Endometrial microvascular endothelial cells (primary cell): ENCODE measurements around the gene ACTR2. TPM values are rescaled to one million over a fixed set of nuclear protein-coding genes. Genes with fewer than 3 reads are reported as not detected.
"Not testable (repeated sequence)": the region's sequence is repeated elsewhere in the genome, so short reads cannot be mapped to it uniquely, and the experiment has no call there.

Experiments used
- in situ Hi-C: cut with HindIII; loops from 2 replicates; pipeline ENCODE4 v1.10.0; 2017; ENCODE audit warnings: low sequenced_read_pairs, low pct_unique_long_range_greater_than_20kb; ENCODE audit errors: inconsistent ontology term
- total RNA-seq: library from RNA; depleted of rRNA; stranded (reverse); fragments of >200 nt; gene quantifications from one replicate; pipeline ENCODE4 v1.2.3, GENCODE V29; 2015; ENCODE audit errors: inconsistent ontology term

The ACTR2 gene
- total RNA-seq, 1 donor from 2014 or later, result 161 TPM

DNA sequence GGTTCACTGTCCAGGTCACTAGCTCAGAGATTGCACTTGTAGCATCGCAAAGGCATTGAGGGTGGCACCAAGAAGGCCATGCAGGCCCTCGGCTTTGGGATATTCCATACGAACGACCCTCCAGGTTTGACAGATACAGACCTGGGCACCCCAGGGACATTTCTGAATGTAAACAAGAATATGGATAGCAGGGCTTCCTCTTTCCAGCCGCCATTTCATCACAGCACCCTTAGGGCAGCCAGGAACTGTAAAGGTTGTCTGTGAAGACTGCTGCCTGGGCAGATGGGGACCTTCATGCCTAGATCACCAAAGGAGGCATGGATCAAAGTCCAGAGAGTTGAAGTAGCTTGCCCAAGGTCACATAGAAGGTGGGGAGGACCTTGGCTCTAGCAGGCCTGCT, 70.5 kb downstream of the ACTR2 start:
- in situ Hi-C loops, result no loop called here

DNA sequence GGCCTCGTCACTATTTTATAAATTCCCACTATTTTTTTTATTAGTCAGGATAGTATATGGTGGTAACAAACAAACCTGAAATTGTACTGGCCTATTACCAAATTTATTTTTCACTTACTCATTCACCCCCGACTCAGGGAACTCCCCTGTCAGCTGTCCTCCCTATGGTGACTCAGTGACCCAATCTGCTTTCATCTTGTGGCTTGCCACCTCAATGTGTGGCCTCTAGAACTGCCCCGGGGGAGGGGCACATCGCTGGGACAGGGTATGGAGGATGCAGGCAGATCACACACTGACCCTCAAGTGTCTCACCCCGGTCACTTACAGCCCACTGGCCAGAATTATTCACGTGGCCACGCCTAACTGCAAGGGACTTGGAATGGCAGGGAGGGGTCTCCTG, 71.6 kb downstream of the ACTR2 start:
- in situ Hi-C loops, result no loop called here

DNA sequence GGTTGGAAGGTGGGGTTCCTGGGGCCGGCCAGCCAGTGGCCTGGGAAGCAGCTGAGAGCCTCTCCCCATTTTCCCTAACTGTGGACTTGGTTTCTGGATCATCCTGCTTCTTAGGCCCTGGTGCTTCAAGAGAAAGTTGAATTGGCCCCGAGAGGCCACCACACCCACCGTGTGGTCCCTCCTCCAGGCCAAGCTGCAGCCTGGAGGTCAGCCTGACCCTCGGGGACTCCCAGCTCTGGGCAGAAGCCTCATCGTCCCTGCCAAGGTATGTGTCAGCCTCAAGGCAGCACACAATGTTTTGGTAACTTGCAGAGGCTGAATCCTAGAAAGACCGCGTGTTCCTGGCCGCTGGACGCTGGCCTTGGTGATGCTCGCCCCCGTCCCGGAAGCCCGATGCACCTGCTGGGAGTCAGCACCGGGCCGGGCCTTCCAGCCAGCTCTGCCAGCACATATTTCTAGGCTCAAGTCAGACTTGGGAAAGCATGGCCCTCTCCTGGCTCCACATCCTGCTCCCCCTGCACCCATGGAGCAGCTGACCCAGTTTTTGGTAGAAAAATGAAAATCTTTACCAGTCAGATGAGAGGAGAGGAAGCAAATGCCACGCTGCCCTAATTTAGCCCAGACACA, 72.6 kb downstream of the ACTR2 start:
- in situ Hi-C loops, result no loop called here

DNA sequence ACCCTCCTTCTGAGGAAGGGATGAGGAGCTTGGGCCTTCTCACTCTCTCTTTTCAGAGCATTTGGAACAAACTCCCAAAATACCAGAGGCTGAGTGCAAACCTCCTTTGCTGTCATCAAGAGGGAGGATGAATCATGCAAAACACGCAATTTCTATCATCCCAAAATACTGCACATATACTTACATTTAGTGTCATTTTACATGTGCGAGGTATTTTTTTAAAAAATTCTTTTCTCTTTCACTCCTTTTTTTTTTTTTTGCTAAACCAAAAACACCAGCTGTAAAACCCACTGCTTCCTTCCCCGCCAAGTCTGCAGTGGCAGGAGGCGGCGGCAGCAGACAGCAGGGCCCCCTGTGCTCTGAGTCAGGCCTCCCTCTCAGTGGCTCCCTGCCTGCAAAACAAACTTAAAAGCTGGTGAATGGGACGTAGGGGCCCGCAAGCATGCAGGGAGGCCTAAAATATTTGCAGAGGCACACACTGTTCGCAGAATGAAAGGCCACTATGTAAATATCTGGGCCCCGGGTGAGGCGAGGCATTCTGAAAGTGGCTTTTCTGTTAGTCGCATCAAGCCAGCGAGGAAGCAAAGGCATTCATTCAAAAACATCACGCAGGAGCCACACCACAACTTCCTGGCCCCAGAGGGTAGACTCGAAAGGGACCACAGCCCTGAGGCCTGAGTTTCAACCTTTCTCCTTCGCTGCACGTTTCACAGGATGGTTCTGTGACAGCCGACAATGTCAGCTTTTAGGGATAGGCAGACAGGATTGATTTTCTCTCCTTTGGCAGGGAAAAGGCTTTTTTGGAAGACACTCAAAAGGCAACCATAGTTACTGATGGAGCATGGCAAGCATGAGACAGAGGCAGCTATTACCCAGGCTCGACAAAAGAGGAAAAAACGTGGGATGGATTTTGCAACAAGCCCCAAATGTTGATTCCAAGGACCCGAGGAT, 73.4 kb downstream of the ACTR2 start:
- in situ Hi-C loops, result no loop called here

DNA sequence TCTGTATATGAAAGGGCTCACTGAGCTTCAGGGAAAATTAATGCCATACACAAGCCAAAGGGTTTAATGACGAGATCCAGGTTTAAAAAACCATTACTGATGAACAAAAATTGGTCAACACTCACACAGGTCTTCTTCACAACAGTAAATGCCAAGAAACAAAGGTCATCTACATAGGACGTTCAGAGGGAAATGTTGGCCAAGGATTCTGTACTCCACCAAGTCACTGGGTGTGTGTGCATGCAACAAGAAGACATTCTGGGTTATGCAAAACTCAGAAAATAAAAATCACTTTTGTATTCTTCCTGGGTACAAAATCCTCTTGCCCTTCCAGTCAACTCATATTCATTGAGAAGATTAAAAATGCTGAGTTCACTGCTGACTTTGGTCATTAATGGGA, 78.3 kb downstream of the ACTR2 start:
- in situ Hi-C loops, result no loop called here

DNA sequence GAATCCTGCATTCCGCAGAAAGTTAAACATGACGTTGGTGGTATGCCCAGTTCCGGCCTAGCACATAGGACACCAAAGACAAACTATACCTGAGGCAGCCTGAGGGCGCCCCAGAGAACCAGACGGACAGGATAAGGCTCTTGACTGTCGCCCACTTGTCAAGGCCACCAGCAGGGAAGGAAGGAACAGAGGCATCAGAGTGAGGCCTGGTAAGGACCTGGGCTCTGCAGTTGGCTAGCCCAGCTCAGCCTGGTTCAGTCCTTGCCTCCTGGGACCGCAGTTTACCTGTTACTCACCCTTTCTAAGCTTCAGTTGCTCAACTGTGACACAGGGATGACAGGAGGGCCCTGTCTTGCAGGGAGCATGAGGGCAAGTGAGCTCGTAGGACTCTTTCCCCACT, 82.1 kb downstream of the ACTR2 start:
- in situ Hi-C loops, result no loop called here

DNA sequence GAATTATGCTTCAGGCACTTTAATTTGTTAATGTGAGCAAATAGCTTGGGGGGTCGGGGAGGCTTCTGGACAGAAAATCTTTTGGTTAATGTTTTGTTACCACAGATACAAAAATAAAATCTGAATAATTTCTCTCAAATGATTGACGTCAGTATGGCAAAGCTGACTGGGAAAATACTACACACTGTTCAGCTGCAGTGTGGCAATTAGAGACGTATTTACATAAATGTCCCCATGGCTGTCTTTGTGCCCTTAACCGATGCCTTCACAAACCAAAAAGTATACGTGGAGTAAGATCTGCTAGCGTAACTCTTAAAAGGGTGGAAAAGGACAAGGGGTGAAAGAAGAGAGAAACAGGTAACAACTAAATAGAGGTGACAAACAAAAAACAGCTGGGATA, 83.4 kb downstream of the ACTR2 start:
- in situ Hi-C loops, result no loop called here

DNA sequence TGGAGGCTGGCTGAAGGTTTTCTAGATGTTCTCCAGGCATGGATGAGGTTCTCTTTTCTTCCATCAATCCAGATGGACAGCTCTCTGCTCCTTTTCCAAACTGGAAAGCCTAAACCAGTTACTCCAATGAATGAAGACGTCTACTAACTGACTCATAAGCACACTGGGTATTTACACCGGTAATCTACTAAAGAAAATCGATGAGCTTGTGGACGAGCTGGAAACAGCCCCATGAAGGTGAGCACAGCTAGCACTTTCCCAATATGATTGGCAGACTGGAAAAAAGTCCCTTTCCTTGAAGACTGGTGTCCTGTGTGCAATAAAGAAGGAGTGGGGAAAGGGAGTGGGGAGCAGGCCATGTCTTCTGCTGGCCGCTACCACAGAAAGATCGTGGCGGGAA, 84.0 kb downstream of the ACTR2 start:
- in situ Hi-C loops, result no loop called here

DNA sequence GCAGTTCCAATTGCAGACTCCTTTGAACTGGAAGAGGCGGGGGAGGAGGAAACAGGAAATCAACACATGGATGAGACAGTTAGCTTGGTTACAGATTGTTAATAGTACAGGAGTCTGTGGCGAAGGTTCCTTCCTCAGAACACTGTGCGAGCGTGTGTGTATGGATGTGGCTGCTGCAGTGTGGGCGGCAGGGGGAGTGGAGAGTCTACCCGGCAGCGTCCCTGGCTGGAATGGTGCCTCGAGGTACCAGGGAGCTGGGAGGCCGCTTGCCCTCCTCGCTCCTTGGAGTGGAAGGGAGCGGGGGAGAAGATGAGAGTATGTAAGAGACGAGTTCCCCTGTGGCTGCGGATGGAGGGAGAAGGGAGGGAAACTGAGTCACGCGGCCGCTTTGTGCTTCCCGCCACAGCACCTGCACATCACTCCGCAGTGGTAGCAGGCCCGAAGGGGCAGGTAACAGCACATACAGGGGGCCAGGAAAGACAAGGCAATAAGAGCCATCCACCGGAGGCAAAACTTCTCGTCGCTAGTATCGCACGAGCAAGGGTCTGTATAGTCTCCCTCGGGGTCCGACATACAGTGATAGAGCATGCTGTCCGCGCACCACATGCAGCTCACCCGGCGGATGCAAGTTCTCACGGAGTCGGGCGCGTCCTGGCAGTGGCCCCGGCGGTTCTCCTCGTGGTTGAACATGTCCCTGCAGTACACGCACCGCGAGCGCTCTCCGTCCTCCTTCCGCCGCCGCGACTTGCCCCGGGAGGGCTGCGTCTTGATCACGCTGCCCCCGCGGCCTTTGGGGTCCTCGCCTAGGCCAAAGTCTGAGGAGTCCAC, 85.7 kb downstream of the ACTR2 start:
- in situ Hi-C loops, result no loop called here

DNA sequence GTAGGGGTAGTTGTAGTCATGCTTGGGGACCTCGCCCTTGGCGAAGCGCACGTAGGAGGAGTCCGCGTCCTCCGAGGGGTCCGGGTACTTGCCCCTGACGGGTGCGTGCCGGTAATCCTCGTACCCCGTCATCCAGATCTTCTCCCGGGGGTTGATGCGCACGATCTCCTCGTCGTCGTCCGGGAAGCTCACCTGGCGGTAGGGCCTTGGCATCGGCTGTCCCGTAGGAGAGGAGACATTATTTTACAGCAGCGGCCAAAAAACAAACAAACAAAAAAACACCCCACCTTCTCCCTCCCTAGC, 86.3 kb downstream of the ACTR2 start:
- in situ Hi-C loops, result no loop called here

DNA sequence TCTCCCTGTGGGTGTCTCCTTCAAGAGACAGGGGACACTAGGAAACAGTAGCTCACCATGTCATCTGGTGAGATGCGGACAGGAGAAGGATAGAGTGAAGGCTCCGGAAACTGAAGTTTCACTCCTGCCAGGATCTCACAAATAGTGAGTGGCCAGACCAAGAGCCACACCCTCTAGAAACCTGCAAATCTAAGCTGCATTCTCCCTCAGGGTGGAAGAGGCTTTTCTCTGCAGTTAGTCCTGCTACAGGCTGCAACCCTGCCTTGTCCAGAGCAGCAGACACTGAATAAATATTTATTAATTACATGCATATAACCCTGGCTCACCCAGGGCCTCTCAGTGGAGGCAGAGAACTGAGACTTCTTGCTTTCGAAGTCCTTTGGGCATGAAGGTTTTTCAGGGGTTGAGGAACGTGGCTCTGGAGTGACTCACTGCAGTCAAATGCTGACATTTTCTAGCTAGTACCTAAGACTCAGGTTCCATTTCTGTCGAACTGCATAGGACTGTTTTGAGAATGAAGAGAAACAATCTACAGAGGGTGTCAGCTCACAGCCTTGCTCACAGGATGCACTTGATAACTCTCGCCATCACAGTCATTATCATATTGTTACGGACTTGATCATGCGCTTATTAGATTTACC, 87.3 kb downstream of the ACTR2 start:
- in situ Hi-C loops, result no loop called here

DNA sequence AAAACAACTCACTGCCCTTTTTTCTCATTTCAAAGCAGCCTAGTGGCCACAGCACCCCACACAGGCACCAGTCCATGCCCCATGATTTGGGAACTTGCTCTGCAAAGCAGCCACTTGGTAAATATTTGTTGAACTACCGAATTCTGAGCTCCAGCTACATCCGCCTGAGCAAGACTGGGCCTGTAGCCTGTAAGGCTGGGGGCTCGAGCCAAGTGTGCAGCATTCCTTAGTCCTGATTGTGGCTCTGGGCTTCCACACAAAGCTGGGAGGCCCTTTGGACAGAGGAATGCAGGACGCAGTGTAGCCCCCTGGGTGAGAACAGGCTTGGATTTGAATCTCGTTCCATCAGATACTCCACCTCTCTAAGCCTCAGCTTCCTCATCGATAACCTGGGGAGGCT, 88.4 kb downstream of the ACTR2 start:
- in situ Hi-C loops, result no loop called here

DNA sequence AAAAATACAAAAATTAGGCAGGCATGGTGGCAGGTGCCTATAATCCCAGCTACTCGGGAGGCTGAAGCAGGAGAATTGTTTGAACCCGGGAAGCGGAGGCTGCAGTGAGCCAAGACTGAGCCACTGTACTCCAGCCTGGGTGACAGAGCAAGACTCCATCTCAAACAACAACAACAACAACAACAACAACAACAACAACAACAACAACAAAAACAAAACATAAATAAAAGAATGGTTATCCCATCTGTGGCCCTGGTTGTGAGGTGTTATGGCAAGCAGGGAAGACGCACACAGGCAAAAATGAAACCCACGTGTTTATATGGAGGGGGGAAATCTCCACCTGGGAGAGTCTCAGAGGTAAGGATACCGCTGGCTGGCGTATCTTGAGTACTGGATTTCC, 89.7 kb downstream of the ACTR2 start:
- in situ Hi-C loops, result not testable (repeated sequence)

DNA sequence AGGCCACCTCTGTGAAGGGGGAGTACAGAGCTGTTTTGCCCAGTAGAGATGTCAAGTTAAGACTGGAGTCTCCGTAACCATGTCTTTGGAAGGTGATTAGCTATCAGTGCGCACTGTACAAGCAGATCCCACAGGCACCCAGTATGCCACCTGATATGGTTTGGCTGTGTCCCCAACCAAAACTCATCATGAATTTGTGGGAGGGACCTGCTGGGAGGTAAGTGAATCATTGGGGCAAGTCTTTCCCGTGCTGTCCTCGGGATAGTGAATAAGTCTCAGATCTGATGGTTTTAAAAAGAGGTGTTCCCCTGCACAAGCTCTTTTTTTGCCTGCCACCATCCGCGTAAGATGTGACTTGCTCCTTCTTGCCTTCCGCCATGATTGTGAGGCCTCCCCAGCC, 90.2 kb downstream of the ACTR2 start:
- in situ Hi-C loops, result no loop called here

DNA sequence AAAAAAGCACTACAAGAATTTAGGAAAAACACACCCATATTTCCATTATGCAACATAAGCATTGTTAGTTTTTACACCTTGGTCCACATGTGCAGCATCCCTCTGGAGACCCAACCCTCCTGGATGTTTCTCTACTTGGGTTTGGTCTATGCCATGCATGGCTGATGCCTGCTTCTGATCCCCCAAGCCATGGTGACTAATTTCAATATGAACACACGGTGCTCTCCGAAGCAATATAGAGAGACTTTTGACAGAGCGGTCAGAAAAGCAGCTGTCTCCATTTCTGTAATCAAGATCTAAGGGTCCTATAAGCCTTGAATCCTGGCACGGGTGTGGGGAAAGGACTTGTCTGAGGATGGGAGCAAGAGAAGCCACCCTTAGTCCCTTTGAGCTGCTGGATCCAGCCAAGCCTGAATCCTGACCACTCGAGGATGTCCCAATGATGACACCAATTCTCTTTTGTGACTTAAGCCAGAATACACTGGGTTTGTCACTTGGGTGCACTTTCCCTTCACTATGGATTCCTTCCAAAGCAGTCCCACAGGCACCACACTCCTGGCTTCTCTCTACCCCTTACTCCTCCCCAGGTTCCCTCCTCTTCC, 91.5 kb downstream of the ACTR2 start:
- in situ Hi-C loops, result no loop called here

DNA sequence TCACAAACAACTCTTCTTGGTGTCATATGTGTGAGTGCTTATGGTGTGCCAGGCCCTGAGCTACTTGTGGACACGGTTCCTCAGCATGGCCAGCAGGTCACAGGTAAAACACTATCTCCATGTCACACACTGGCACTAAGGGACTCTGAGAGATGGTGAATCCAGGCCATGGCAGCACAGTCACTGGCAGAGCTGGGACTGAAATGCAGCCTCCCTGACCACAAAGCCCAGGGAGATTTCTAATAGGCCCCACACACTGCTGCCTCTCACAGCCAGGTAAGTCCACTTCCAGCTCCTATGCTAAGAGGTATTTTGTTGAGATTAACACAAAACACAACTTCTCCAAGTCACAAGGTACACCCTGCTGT, 92.0 kb downstream of the ACTR2 start:
- in situ Hi-C loops, result no loop called here

DNA sequence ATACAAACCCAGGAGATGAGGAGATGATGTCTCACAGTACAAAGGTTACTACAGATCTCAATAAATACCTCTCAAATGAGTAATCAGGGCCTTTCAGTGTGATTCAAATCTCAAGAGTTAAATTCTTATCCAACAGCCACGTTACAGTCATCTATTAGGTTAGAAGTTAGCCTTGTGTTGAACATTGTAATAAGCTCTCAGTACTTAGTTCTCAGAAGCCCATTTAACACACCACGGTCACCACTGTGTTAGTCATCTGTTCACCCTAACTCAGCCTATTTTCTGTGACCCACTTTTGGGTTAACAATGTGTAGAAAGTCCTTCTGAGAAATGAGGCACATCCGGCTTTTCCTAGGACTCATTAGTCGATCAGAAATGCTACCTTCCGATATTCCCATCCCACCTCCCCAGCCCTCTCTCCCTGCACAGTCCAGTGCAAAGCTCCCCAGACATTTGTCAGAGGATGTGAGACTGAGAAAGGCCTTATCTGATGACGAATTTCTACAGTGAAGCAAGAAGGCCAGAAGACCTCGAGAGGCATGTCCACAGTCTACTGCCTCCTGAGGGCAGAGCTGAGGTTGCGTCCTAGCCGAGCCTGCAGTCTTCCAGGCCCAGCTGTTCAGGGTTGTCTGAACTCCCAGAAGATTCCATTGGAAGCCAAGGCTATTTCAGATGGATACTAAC, 92.6 kb downstream of the ACTR2 start:
- in situ Hi-C loops, result no loop called here
